Measurements from ENCODE around the gene PPIL1.

Gene PPIL1

GRCh38 chr6:36855750-36856149, 18.9 kb downstream of the PPIL1 start:
- no peak for DNase-seq (ENCODE audit: low read depth)

- no peak for DNase-seq (ENCODE audit: low read depth)
Measured at GRCh38 chr6:36853325-36853724, 21.3 kb downstream of the PPIL1 start.

- DNase-seq (ENCODE audit: low read depth), result no peak
Measured at GRCh38 chr6:36852481-36853147, 22.0 kb downstream of the PPIL1 start.

GRCh38 chr6:36851626-36852025, 23.0 kb downstream of the PPIL1 start:
- no peak for DNase-seq (ENCODE audit: low read depth)

- no peak for DNase-seq (ENCODE audit: low read depth)
Measured at GRCh38 chr6:36851149-36851614, 23.4 kb downstream of the PPIL1 start.

- DNase-seq (ENCODE audit: low read depth), result no peak
Measured at GRCh38 chr6:36850021-36850420, 24.6 kb downstream of the PPIL1 start.

GRCh38 chr6:36848658-36849441, 25.8 kb downstream of the PPIL1 start:
- DNase-seq (ENCODE audit: low read depth), result no peak

GRCh38 chr6:36847991-36848390, 26.6 kb downstream of the PPIL1 start:
- DNase-seq (ENCODE audit: low read depth), result no peak

GRCh38 chr6:36847152-36847551, 27.5 kb downstream of the PPIL1 start:
- DNase-seq (ENCODE audit: low read depth), result no peak

- no peak for DNase-seq (ENCODE audit: low read depth)
Measured at GRCh38 chr6:36845233-36845632, 29.4 kb downstream of the PPIL1 start.

GRCh38 chr6:36844232-36845170, 30.1 kb downstream of the PPIL1 start:
- no peak for DNase-seq (ENCODE audit: low read depth)

- DNase-seq (ENCODE audit: low read depth), result no peak
Measured at GRCh38 chr6:36843170-36843569, 31.4 kb downstream of the PPIL1 start.

GRCh38 chr6:36841756-36842155, 32.8 kb downstream of the PPIL1 start:
- DNase-seq (ENCODE audit: low read depth), result no peak

GRCh38 chr6:36840432-36841403, 33.9 kb downstream of the PPIL1 start:
- DNase-seq (ENCODE audit: low read depth), result no peak

GRCh38 chr6:36839749-36840431, 34.7 kb downstream of the PPIL1 start:
- no peak for DNase-seq (ENCODE audit: low read depth)

- no peak for DNase-seq (ENCODE audit: low read depth)
Measured at GRCh38 chr6:36838896-36839748, 35.5 kb downstream of the PPIL1 start, which contains the start of gene CPNE5. TSS of gene CPNE5 (minus strand) at chr6:36839444. CDS start at chr6:36839377, 67 bp downstream.

- DNase-seq (ENCODE audit: low read depth), result no peak
Measured at GRCh38 chr6:36837686-36838085, 36.9 kb downstream of the PPIL1 start.

GRCh38 chr6:36837022-36837339, 37.6 kb downstream of the PPIL1 start:
- DNase-seq (ENCODE audit: low read depth), result no peak

- no peak for DNase-seq (ENCODE audit: low read depth)
Measured at GRCh38 chr6:36836111-36837021, 38.2 kb downstream of the PPIL1 start.
